CD4-positive, alpha-beta T cell treated with Interleukin-15 for 4 hours (primary cell): ENCODE measurements around the gene FKBP6.
A peak's percentile ranks its signal among the peaks of the same experiment; 100 is the strongest.
"Not testable (repeated sequence)": the region's sequence is repeated elsewhere in the genome, so short reads cannot be mapped to it uniquely, and the experiment has no call there.

Experiments used
- DNase-seq: peaks from one replicate; pipeline ENCODE4 v3.0.0-alpha.2; 2020; ENCODE audit warnings: low spot score

The FKBP6 gene

GRCh38 chr7:73324081-73324845 lies 3.7 kb upstream of the FKBP6 start:
- peak; percentile 28 for DNase-seq

GRCh38 chr7:73325424-73325823 lies 2.5 kb upstream of the FKBP6 start:
- not testable (repeated sequence) for DNase-seq

- not testable (repeated sequence) for DNase-seq
Measured at GRCh38 chr7:73327449-73327848, 512 bp upstream of the FKBP6 start.

- DNase-seq, result no peak
Measured at GRCh38 chr7:73328696-73329095, 735 bp downstream of the FKBP6 start.

GRCh38 chr7:73329861-73330581 lies 2.1 kb downstream of the FKBP6 start:
- no peak for DNase-seq

- no peak for DNase-seq
Measured at GRCh38 chr7:73330772-73331171, 2.8 kb downstream of the FKBP6 start.

GRCh38 chr7:73332447-73332846 lies 4.5 kb downstream of the FKBP6 start:
- no peak for DNase-seq

GRCh38 chr7:73338321-73338720 lies 10.4 kb downstream of the FKBP6 start:
- no peak for DNase-seq

- DNase-seq, result no peak
Measured at GRCh38 chr7:73340514-73340913, 12.6 kb downstream of the FKBP6 start.

GRCh38 chr7:73341877-73342276 lies 13.9 kb downstream of the FKBP6 start:
- DNase-seq, result no peak

- no peak for DNase-seq
Measured at GRCh38 chr7:73342645-73343044, 14.7 kb downstream of the FKBP6 start.

GRCh38 chr7:73343671-73344380 lies 15.9 kb downstream of the FKBP6 start:
- DNase-seq, result no peak

- DNase-seq, result no peak
Measured at GRCh38 chr7:73345538-73345937, 17.6 kb downstream of the FKBP6 start.

- no peak for DNase-seq
Measured at GRCh38 chr7:73345951-73346350, 18.0 kb downstream of the FKBP6 start.

- DNase-seq, result no peak
Measured at GRCh38 chr7:73349763-73350162, 21.8 kb downstream of the FKBP6 start.

- DNase-seq, result no peak
Measured at GRCh38 chr7:73350306-73351068, 22.5 kb downstream of the FKBP6 start.

- no peak for DNase-seq
Measured at GRCh38 chr7:73351447-73352167, 23.6 kb downstream of the FKBP6 start.

- DNase-seq, result no peak
Measured at GRCh38 chr7:73352784-73353183, 24.8 kb downstream of the FKBP6 start.

GRCh38 chr7:73353243-73353642 lies 25.3 kb downstream of the FKBP6 start:
- DNase-seq, result no peak

- DNase-seq, result no peak
Measured at GRCh38 chr7:73354196-73354595, 26.2 kb downstream of the FKBP6 start.

- no peak for DNase-seq
Measured at GRCh38 chr7:73354821-73355220, 26.9 kb downstream of the FKBP6 start.
